ENCODE measurements around the gene IL25.

DNA sequence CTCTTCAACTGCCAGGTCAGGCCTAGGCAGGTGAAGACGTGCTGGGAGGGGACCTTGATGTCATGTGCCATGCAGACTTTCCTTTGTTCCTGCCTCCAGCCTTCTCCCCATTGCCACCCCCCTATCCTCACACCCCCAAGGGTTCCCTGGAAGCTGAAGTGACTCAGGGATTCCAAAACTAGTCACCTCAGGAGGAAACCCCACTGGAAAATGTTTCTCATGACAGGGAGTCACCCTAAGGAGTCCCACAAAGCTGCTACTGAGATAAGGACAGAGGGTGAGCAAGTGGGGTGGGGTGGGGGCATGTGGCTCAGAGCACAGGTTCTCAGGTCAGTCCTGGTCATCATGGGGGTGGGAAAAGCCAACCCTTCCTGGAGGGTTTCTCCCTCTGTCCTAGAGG is 2.4 kb upstream of the IL25 start:
- TF ChIP-seq, protein P1, sequence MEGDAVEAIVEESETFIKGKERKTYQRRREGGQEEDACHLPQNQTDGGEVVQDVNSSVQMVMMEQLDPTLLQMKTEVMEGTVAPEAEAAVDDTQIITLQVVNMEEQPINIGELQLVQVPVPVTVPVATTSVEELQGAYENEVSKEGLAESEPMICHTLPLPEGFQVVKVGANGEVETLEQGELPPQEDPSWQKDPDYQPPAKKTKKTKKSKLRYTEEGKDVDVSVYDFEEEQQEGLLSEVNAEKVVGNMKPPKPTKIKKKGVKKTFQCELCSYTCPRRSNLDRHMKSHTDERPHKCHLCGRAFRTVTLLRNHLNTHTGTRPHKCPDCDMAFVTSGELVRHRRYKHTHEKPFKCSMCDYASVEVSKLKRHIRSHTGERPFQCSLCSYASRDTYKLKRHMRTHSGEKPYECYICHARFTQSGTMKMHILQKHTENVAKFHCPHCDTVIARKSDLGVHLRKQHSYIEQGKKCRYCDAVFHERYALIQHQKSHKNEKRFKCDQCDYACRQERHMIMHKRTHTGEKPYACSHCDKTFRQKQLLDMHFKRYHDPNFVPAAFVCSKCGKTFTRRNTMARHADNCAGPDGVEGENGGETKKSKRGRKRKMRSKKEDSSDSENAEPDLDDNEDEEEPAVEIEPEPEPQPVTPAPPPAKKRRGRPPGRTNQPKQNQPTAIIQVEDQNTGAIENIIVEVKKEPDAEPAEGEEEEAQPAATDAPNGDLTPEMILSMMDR (conservative IDR thresholded peaks at IDR 0.05; ENCODE audit: low read depth in 2 of 2) = no peak
- TF ChIP-seq, protein P2, sequence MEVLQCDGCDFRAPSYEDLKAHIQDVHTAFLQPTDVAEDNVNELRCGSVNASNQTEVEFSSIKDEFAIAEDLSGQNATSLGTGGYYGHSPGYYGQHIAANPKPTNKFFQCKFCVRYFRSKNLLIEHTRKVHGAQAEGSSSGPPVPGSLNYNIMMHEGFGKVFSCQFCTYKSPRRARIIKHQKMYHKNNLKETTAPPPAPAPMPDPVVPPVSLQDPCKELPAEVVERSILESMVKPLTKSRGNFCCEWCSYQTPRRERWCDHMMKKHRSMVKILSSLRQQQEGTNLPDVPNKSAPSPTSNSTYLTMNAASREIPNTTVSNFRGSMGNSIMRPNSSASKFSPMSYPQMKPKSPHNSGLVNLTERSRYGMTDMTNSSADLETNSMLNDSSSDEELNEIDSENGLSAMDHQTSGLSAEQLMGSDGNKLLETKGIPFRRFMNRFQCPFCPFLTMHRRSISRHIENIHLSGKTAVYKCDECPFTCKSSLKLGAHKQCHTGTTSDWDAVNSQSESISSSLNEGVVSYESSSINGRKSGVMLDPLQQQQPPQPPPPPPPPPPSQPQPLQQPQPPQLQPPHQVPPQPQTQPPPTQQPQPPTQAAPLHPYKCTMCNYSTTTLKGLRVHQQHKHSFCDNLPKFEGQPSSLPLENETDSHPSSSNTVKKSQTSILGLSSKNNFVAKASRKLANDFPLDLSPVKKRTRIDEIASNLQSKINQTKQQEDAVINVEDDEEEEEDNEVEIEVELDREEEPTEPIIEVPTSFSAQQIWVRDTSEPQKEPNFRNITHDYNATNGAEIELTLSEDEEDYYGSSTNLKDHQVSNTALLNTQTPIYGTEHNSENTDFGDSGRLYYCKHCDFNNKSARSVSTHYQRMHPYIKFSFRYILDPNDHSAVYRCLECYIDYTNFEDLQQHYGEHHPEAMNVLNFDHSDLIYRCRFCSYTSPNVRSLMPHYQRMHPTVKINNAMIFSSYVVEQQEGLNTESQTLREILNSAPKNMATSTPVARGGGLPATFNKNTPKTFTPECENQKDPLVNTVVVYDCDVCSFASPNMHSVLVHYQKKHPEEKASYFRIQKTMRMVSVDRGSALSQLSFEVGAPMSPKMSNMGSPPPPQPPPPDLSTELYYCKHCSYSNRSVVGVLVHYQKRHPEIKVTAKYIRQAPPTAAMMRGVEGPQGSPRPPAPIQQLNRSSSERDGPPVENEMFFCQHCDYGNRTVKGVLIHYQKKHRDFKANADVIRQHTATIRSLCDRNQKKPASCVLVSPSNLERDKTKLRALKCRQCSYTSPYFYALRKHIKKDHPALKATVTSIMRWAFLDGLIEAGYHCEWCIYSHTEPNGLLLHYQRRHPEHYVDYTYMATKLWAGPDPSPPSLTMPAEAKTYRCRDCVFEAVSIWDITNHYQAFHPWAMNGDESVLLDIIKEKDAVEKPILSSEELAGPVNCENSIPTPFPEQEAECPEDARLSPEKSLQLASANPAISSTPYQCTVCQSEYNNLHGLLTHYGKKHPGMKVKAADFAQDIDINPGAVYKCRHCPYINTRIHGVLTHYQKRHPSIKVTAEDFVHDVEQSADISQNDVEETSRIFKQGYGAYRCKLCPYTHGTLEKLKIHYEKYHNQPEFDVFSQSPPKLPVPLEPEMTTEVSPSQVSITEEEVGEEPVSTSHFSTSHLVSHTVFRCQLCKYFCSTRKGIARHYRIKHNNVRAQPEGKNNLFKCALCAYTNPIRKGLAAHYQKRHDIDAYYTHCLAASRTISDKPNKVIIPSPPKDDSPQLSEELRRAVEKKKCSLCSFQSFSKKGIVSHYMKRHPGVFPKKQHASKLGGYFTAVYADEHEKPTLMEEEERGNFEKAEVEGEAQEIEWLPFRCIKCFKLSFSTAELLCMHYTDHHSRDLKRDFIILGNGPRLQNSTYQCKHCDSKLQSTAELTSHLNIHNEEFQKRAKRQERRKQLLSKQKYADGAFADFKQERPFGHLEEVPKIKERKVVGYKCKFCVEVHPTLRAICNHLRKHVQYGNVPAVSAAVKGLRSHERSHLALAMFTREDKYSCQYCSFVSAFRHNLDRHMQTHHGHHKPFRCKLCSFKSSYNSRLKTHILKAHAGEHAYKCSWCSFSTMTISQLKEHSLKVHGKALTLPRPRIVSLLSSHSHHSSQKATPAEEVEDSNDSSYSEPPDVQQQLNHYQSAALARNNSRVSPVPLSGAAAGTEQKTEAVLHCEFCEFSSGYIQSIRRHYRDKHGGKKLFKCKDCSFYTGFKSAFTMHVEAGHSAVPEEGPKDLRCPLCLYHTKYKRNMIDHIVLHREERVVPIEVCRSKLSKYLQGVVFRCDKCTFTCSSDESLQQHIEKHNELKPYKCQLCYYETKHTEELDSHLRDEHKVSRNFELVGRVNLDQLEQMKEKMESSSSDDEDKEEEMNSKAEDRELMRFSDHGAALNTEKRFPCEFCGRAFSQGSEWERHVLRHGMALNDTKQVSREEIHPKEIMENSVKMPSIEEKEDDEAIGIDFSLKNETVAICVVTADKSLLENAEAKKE (CRISPR knock-in tag; IDR thresholded peaks at IDR 0.05) = no peak
- TF ChIP-seq, protein P3, sequence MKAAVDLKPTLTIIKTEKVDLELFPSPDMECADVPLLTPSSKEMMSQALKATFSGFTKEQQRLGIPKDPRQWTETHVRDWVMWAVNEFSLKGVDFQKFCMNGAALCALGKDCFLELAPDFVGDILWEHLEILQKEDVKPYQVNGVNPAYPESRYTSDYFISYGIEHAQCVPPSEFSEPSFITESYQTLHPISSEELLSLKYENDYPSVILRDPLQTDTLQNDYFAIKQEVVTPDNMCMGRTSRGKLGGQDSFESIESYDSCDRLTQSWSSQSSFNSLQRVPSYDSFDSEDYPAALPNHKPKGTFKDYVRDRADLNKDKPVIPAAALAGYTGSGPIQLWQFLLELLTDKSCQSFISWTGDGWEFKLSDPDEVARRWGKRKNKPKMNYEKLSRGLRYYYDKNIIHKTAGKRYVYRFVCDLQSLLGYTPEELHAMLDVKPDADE (IDR thresholded peaks at IDR 0.05) = no peak
- TF ChIP-seq, protein P4, sequence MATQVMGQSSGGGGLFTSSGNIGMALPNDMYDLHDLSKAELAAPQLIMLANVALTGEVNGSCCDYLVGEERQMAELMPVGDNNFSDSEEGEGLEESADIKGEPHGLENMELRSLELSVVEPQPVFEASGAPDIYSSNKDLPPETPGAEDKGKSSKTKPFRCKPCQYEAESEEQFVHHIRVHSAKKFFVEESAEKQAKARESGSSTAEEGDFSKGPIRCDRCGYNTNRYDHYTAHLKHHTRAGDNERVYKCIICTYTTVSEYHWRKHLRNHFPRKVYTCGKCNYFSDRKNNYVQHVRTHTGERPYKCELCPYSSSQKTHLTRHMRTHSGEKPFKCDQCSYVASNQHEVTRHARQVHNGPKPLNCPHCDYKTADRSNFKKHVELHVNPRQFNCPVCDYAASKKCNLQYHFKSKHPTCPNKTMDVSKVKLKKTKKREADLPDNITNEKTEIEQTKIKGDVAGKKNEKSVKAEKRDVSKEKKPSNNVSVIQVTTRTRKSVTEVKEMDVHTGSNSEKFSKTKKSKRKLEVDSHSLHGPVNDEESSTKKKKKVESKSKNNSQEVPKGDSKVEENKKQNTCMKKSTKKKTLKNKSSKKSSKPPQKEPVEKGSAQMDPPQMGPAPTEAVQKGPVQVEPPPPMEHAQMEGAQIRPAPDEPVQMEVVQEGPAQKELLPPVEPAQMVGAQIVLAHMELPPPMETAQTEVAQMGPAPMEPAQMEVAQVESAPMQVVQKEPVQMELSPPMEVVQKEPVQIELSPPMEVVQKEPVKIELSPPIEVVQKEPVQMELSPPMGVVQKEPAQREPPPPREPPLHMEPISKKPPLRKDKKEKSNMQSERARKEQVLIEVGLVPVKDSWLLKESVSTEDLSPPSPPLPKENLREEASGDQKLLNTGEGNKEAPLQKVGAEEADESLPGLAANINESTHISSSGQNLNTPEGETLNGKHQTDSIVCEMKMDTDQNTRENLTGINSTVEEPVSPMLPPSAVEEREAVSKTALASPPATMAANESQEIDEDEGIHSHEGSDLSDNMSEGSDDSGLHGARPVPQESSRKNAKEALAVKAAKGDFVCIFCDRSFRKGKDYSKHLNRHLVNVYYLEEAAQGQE (IDR thresholded peaks at IDR 0.05; ENCODE audit: unreplicated experiment) = no peak
- TF ChIP-seq EZH2 (IDR thresholded peaks at IDR 0.05; ENCODE audit: low read depth, unreplicated experiment) = no peak
- no peak for TF ChIP-seq CREB1 (CRISPR knock-in tag; IDR thresholded peaks at IDR 0.05; ENCODE audit: low read depth)
- no peak for TF ChIP-seq POLR2AphosphoS5 (IDR thresholded peaks at IDR 0.05; ENCODE audit: low read depth)
- no peak for TF ChIP-seq EZH2phosphoT487 (IDR thresholded peaks at IDR 0.05; ENCODE audit: unreplicated experiment)
- no peak for TF ChIP-seq STAT1 (IDR thresholded peaks at IDR 0.05; ENCODE audit: unreplicated experiment)
- no peak for TF ChIP-seq ZNF331 (CRISPR knock-in tag; IDR thresholded peaks at IDR 0.05; ENCODE audit: low read depth)
- no peak for TF ChIP-seq NANOG (IDR thresholded peaks at IDR 0.05; ENCODE audit: borderline replicate concordance)
- TF ChIP-seq JUNB (IDR thresholded peaks at IDR 0.05; ENCODE audit: unreplicated experiment) = no peak
- TF ChIP-seq ZNF114 (CRISPR knock-in tag; IDR thresholded peaks at IDR 0.05) = no peak

Measured in GM23338 (cell line).